Skeletal muscle tissue (tissue), 4 donors: ENCODE data around the gene ITGB6. TPM values are rescaled to one million over a fixed set of nuclear protein-coding genes. Genes with fewer than 3 reads are reported as not detected.

Source experiments
- H3K27ac ChIP-seq: one replicate; pipeline ENCODE4 v1.7.0; 2013; ENCODE audit warnings: mild to moderate bottlenecking, low read depth, low read length, inconsistent platforms
- H3K27me3 ChIP-seq, 3 donors: one replicate each; pipeline ENCODE4 v1.7.0; 2013; ENCODE audit warnings: low read length in 3 of 3; ENCODE audit not compliant: control insufficient read depth in 3 of 3, insufficient read depth in 3 of 3
- H3K36me3 ChIP-seq, 3 donors: one replicate each; pipeline ENCODE4 v1.7.0; 2013; ENCODE audit warnings: low read length in 3 of 3; ENCODE audit not compliant: control insufficient read depth in 3 of 3, insufficient read depth in 3 of 3
- H3K4me1 ChIP-seq, 3 donors: one replicate each; pipeline ENCODE4 v1.7.0; 2013; ENCODE audit warnings: low read length in 3 of 3, mild to moderate bottlenecking in 3 of 3; ENCODE audit not compliant: control insufficient read depth in 3 of 3, insufficient read depth in 3 of 3
- H3K4me3 ChIP-seq, 3 donors: one replicate each; pipeline ENCODE4 v1.7.0; 2013; ENCODE audit warnings: low read length in 3 of 3
- H3K9ac ChIP-seq, 3 donors: one replicate each; pipeline ENCODE4 v1.7.0; 2013; ENCODE audit warnings: low read length in 3 of 3, mild to moderate bottlenecking in 3 of 3, moderate library complexity in 2 of 3, low read depth in 1 of 3
- H3K9me3 ChIP-seq, 3 donors: one replicate each; pipeline ENCODE4 v1.7.0; 2013; ENCODE audit warnings: low read length in 3 of 3; ENCODE audit not compliant: control insufficient read depth in 3 of 3
- total RNA-seq: library from RNA; depleted of rRNA; stranded (reverse); fragments of >200 nt; gene quantifications from one replicate; pipeline ENCODE4 v1.2.3, GENCODE V29; 2014
- donor health status: Osteomylitis.

Gene ITGB6
- total RNA-seq, 1 donor from 2014 or later: 17.2 TPM

- no peaks in the 10 kb centered on the region for H3K27me3 ChIP-seq
- H3K36me3 ChIP-seq: no peaks in the 10 kb centered on the region
These were observed 21.6 kb upstream of the ITGB6 start for GRCh38 chr2:160221391-160222276.

GRCh38 chr2:160220545-160221009 lies 20.5 kb upstream of the ITGB6 start:
- H3K4me1 ChIP-seq: peaks cover 50 to 69% (median 61%) of the 10 kb centered on the region in 3 donors
- H3K9ac ChIP-seq: peak overlapping the region in 2 of 3 donors; percentile 1 to 70
- H3K36me3 ChIP-seq: no peaks in the 10 kb centered on the region
- H3K4me3 ChIP-seq: peak overlapping the region in 1 of 3 donors; percentile 6
- H3K27me3 ChIP-seq: no peaks in the 10 kb centered on the region
- peak overlapping the region; percentile 75 for H3K27ac ChIP-seq
- H3K9me3 ChIP-seq: no peaks in the 10 kb centered on the region

More at GRCh38 chr2:160221391-160222276, 21.6 kb upstream of the ITGB6 start:
- peaks cover 55 to 77% (median 72%) of the 10 kb centered on the region in 3 donors for H3K4me1 ChIP-seq
- H3K4me3 ChIP-seq: peak overlapping the region in 2 of 3 donors; percentile 30 to 41
- peak overlapping the region; percentile 75 for H3K27ac ChIP-seq
- H3K9me3 ChIP-seq: no peaks in the 10 kb centered on the region
- H3K9ac ChIP-seq: peak overlapping the region; percentile 35 to 70 (median 51)

- no peaks in the 10 kb centered on the region for H3K27me3 ChIP-seq
- peak overlapping the region in 1 of 3 donors; percentile 23 for H3K9ac ChIP-seq
- no peaks in the 10 kb centered on the region for H3K9me3 ChIP-seq
- H3K27ac ChIP-seq: peak overlapping the region; percentile 75
- H3K4me3 ChIP-seq: no peak overlapping the region
- H3K4me1 ChIP-seq: peaks cover 51 to 67% (median 56%) of the 10 kb centered on the region in 3 donors
- no peaks in the 10 kb centered on the region for H3K36me3 ChIP-seq
These were observed 20.0 kb upstream of the ITGB6 start for GRCh38 chr2:160220026-160220425.

GRCh38 chr2:160214461-160215445 lies 14.7 kb upstream of the ITGB6 start:
- Histone ChIP-seq H3K36me3 (no peaks in the 10 kb centered on the region), H3K27me3 (no peaks in the 10 kb centered on the region), H3K27ac (peak overlapping the region; percentile 27), H3K4me1 (peaks cover 20 to 40% (median 31%) of the 10 kb centered on the region in 3 donors), H3K4me3 (peak overlapping the region in 2 of 3 donors; percentile 14 to 23), H3K9ac (peak overlapping the region in 1 of 3 donors; percentile 10), H3K9me3 (no peaks in the 10 kb centered on the region)

- H3K4me1 ChIP-seq: peaks cover 28 to 45% (median 35%) of the 10 kb centered on the region in 3 donors
- H3K4me3 ChIP-seq: no peak overlapping the region
- no peaks in the 10 kb centered on the region for H3K27me3 ChIP-seq
- no peaks in the 10 kb centered on the region for H3K36me3 ChIP-seq
- H3K9ac ChIP-seq: no peak overlapping the region
- no peaks in the 10 kb centered on the region for H3K9me3 ChIP-seq
- no peak overlapping the region for H3K27ac ChIP-seq
These were observed 13.4 kb upstream of the ITGB6 start for GRCh38 chr2:160213511-160213910.

GRCh38 chr2:160210599-160211138 lies 10.6 kb upstream of the ITGB6 start:
- H3K27me3 ChIP-seq: no peaks in the 10 kb centered on the region
- no peak overlapping the region for H3K9ac ChIP-seq
- H3K4me1 ChIP-seq: peaks cover 30 to 59% (median 40%) of the 10 kb centered on the region in 3 donors
- no peak overlapping the region for H3K4me3 ChIP-seq
- no peaks in the 10 kb centered on the region for H3K9me3 ChIP-seq
- H3K27ac ChIP-seq: no peak overlapping the region
- no peaks in the 10 kb centered on the region for H3K36me3 ChIP-seq

GRCh38 chr2:160209516-160209856 lies 9.4 kb upstream of the ITGB6 start:
- no peaks in the 10 kb centered on the region for H3K27me3 ChIP-seq
- H3K4me1 ChIP-seq: peaks cover 22 to 61% (median 38%) of the 10 kb centered on the region in 3 donors
- H3K36me3 ChIP-seq: no peaks in the 10 kb centered on the region
- no peaks in the 10 kb centered on the region for H3K9me3 ChIP-seq
- no peak overlapping the region for H3K4me3 ChIP-seq
- H3K9ac ChIP-seq: no peak overlapping the region
- H3K27ac ChIP-seq: peak overlapping the region; percentile 73

GRCh38 chr2:160208655-160209515 lies 8.8 kb upstream of the ITGB6 start:
- peak overlapping the region in 1 of 3 donors; percentile 4 for H3K4me3 ChIP-seq
- H3K27me3 ChIP-seq: no peaks in the 10 kb centered on the region
- H3K9ac ChIP-seq: peak overlapping the region; percentile 26 to 58 (median 58)
- H3K36me3 ChIP-seq: no peaks in the 10 kb centered on the region
- peak overlapping the region; percentile 73 for H3K27ac ChIP-seq
- peaks cover 17 to 55% (median 32%) of the 10 kb centered on the region in 3 donors for H3K4me1 ChIP-seq
- no peaks in the 10 kb centered on the region for H3K9me3 ChIP-seq
